K562 (cell line): ENCODE measurements around the gene MAPT. TPM values are rescaled to one million over a fixed set of nuclear protein-coding genes. Genes with fewer than 3 reads are reported as not detected.

Experiments used
- DPF2 ChIP-seq: fragments of 450-650 bp; IDR thresholded peaks from 2 replicates; pipeline ENCODE4 v1.6.1; 2016
- EP400 ChIP-seq: fragments of 450-650 bp; IDR thresholded peaks from 2 replicates; pipeline ENCODE4 v1.6.1; 2017; ENCODE audit warnings: antibody characterized with exemption, mild to moderate bottlenecking, moderate library complexity
- ETV6 ChIP-seq, 3 experiments: fragments of 150-350 bp in 1 of 3; sonication (generic) in 1 of 3; formaldehyde crosslinking in 1 of 3; IDR thresholded peaks; 2 replicates each; pipeline versions ENCODE4 v1.6.1 to v1.8.0; 2014 to 2022; ENCODE audit warnings: borderline replicate concordance in 2 of 3, low read depth in 2 of 3, antibody characterized with exemption in 1 of 3, low read length in 1 of 3, mild to moderate bottlenecking in 1 of 3, missing genetic modification reagents in 1 of 3
- JUN ChIP-seq, 2 experiments: sonication (generic) in 1 of 2; formaldehyde crosslinking in 1 of 2; IDR thresholded peaks; 2 replicates each; pipeline versions ENCODE4 v1.6.1 to v1.8.0; 2012 to 2022; ENCODE audit warnings: borderline replicate concordance in 2 of 2, mild to moderate bottlenecking in 2 of 2, improper control_type of control experiment in 1 of 2, low read depth in 1 of 2, low read length in 1 of 2, missing genetic modification reagents in 1 of 2
- MEIS2 ChIP-seq: fragments of 450-650 bp; IDR thresholded peaks from 2 replicates; pipeline ENCODE4 v1.6.1; 2014; ENCODE audit warnings: mild to moderate bottlenecking; ENCODE audit not compliant: partially characterized antibody
- MXI1 ChIP-seq: IDR thresholded peaks from 2 replicates; pipeline ENCODE4 v1.6.1; 2011; ENCODE audit warnings: low read depth, mild to moderate bottlenecking, improper control_type of control experiment, low read length
- NCOA1 ChIP-seq: fragments of 450-650 bp; IDR thresholded peaks from 2 replicates; pipeline ENCODE4 v1.6.1; 2016; ENCODE audit warnings: low read depth
- NCOA4 ChIP-seq: fragments of 450-650 bp; IDR thresholded peaks from 2 replicates; pipeline ENCODE4 v1.6.1; 2018; ENCODE audit warnings: mild to moderate bottlenecking; ENCODE audit not compliant: partially characterized antibody
- PHTF2 ChIP-seq: fragments of 250-450 bp; sonication (Bioruptor Pico); IDR thresholded peaks from 2 replicates; pipeline ENCODE4 v1.5.0; 2021; ENCODE audit warnings: mild to moderate bottlenecking
- POLR3A ChIP-seq: IDR thresholded peaks from 2 replicates; pipeline ENCODE4 v1.6.1; 2011; ENCODE audit warnings: borderline replicate concordance, mild to moderate bottlenecking, moderate library complexity; ENCODE audit not compliant: insufficient read length, insufficient read depth; ENCODE audit errors: extremely low read depth
- SP2 ChIP-seq: IDR thresholded peaks from 2 replicates; pipeline ENCODE4 v1.6.1; 2011; ENCODE audit warnings: mild to moderate bottlenecking, low read depth, low read length, moderate library complexity; ENCODE audit not compliant: poor library complexity, severe bottlenecking; ENCODE audit errors: extremely low read depth
- STAT5A ChIP-seq: IDR thresholded peaks from 2 replicates; pipeline ENCODE4 v1.6.1; 2012; ENCODE audit warnings: low read length, inconsistent platforms, borderline replicate concordance
- USF2 ChIP-seq: sonication (generic); formaldehyde crosslinking; IDR thresholded peaks from 2 replicates; pipeline ENCODE4 v1.5.0; 2020; ENCODE audit warnings: missing genetic modification reagents
- WHSC1 ChIP-seq: IDR thresholded peaks from one replicate; pipeline ENCODE4 v1.6.1; 2012; ENCODE audit warnings: low read length, control low read depth, inconsistent platforms
- ZBTB2 ChIP-seq: fragments of 450-650 bp; IDR thresholded peaks from 2 replicates; pipeline ENCODE4 v1.6.1; 2016; ENCODE audit warnings: antibody characterized with exemption
- ZBTB26 ChIP-seq: fragments of 450-650 bp; formaldehyde crosslinking; IDR thresholded peaks from 2 replicates; pipeline ENCODE4 v1.4.0; 2022; ENCODE audit warnings: missing genetic modification characterization
- ZNF140 ChIP-seq: fragments of 250-450 bp; sonication (Bioruptor Pico); IDR thresholded peaks from 2 replicates; pipeline ENCODE4 v1.8.0; 2021; ENCODE audit warnings: moderate library complexity, mild to moderate bottlenecking, inconsistent platforms
- ZNF146 ChIP-seq: IDR thresholded peaks from one replicate; pipeline ENCODE4 v1.6.1; 2018; ENCODE audit warnings: missing compliant biosample characterization; ENCODE audit not compliant: unreplicated experiment
- ZNF217 ChIP-seq: sonication (generic); formaldehyde crosslinking; IDR thresholded peaks from 2 replicates; pipeline ENCODE4 v1.8.0; 2022; ENCODE audit warnings: mild to moderate bottlenecking, missing genetic modification reagents
- ZNF24 ChIP-seq: fragments of 450-650 bp; IDR thresholded peaks from 2 replicates; pipeline ENCODE4 v1.6.1; 2016
- ZNF431 ChIP-seq: sonication (generic); formaldehyde crosslinking; IDR thresholded peaks from 2 replicates; pipeline ENCODE4 v1.8.0; 2022; ENCODE audit warnings: mild to moderate bottlenecking, missing genetic modification reagents
- ZNF785 ChIP-seq: fragments of 250-450 bp; sonication (Bioruptor Pico); IDR thresholded peaks from 2 replicates; pipeline ENCODE4 v1.4.0; 2020; ENCODE audit warnings: mild to moderate bottlenecking
- polyA plus RNA-seq, 8 experiments: library from polyadenylated mRNA; depleted of rRNA in 4 of 8; stranded (reverse) in 5 of 8; unstranded in 3 of 8; fragments of >200 nt; fragmentation: Nextera tagmentation in 2 of 8; fragmentation: Illumina TruSeq in 1 of 8; extraction: Ambion mirVana in 2 of 8; extraction: Trizol in 1 of 8; gene quantifications; 2 replicates each; pipeline versions ENCODE4 v1.2.1 to v1.2.3, GENCODE V29; 2011 to 2014; ENCODE audit warnings: inconsistent platforms in 1 of 8, missing spikeins in 1 of 8
- total RNA-seq, 7 experiments: library from RNA; depleted of rRNA in 6 of 7; stranded (reverse); fragments of >200 nt in 6 of 7; fragmentation: Illumina TruSeq in 2 of 7; extraction: Trizol in 2 of 7; gene quantifications; 2 replicates each; pipeline versions ENCODE4 v1.2.1 to v1.2.3, GENCODE V29; 2011 to 2021; ENCODE audit warnings: low replicate concordance in 1 of 7
- TF ChIP-seq, protein P1 (sequence below): fragments of 250-450 bp; sonication (Bioruptor Pico); IDR thresholded peaks from 2 replicates; pipeline ENCODE4 v1.5.0; 2020; ENCODE audit warnings: mild to moderate bottlenecking, borderline replicate concordance

Gene MAPT
- total and polyA plus RNA-seq, 9 of the 15 experiments (the other 6 are each of a cell fraction or from before 2014, with no cell fraction given), result 0.04 to 1.1 (median 0.36) TPM

DNA sequence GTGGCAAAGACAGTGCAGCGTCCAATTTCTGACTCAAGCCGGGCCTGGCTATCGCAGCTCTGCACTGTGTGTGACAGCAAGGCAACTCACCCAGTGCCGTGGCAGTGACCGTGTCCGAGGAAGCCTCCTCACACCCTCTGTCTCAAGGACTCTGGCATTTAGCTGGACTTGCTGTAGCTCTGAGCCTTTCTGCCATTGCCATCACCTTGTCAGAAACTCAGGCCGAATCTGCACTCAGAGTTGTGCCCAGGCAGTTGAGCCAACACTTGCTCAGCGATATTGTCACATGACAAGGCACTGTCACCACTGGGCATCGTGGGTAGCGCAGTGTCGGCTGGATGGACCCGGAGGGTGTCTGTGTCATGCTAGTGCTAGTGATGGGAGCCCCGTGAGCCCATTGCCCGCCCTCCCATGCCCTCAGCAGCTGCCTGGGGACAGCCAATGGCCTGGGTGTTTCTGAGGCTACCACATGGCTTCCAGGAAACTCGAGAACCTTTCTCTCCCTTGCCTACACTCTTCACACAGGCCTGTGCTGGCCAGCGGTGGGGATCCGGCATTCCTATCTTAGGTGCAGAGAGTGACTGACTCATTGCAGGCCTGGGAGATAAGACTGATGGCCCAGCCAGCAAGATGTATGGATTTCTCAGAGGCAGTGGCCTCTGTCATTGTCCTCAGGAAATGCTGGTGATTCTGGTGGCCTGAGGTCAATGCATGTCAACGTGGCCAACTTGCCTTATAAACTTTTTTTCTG, 82.6 kb downstream of the MAPT start (continued):
- TF ChIP-seq JUN (IDR thresholded peaks at IDR 0.05; ENCODE audit: borderline replicate concordance, low read depth, low read length) (peak; percentile 92), JUN (CRISPR knock-in tag; IDR thresholded peaks at IDR 0.05; ENCODE audit: borderline replicate concordance) (no peak), DPF2 (peak; percentile 98), ETV6 (IDR thresholded peaks at IDR 0.05; ENCODE audit: borderline replicate concordance in 1 of 2, low read depth in 2 of 2, low read length in 1 of 2) (0 out of 4 replicates have a peak, but pooled peaks of 1 of the 2 experiments have one; percentile 48), ETV6 (CRISPR knock-in tag; IDR thresholded peaks at IDR 0.05; ENCODE audit: borderline replicate concordance) (no peak), NCOA4 (no peak), ZNF24 (no peak), ZNF217 (CRISPR knock-in tag) (no peak), STAT5A (peak; percentile 81), PHTF2 (no peak), NCOA1 (peak; percentile 73; the same call in 1 of the 2 replicates), ZNF431 (CRISPR knock-in tag) (no peak), EP400 (peak; percentile 85), ZNF140 (CRISPR knock-in tag) (no peak), USF2 (CRISPR knock-in tag) (peak; percentile 48; the same call in 1 of the 2 replicates), MXI1 (no peak), ZBTB2 (peak; percentile 64; the same call in 1 of the 2 replicates), POLR3A (no peak), ZNF146 (CRISPR knock-in tag) (no peak), ZNF785 (CRISPR knock-in tag) (no peak), MEIS2 (peak; percentile 95), ZBTB26 (CRISPR knock-in tag) (no peak), WHSC1 (no peak), SP2 (no peak)
- TF ChIP-seq, protein P1, sequence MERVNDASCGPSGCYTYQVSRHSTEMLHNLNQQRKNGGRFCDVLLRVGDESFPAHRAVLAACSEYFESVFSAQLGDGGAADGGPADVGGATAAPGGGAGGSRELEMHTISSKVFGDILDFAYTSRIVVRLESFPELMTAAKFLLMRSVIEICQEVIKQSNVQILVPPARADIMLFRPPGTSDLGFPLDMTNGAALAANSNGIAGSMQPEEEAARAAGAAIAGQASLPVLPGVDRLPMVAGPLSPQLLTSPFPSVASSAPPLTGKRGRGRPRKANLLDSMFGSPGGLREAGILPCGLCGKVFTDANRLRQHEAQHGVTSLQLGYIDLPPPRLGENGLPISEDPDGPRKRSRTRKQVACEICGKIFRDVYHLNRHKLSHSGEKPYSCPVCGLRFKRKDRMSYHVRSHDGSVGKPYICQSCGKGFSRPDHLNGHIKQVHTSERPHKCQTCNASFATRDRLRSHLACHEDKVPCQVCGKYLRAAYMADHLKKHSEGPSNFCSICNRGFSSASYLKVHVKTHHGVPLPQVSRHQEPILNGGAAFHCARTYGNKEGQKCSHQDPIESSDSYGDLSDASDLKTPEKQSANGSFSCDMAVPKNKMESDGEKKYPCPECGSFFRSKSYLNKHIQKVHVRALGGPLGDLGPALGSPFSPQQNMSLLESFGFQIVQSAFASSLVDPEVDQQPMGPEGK, result no peak
